Trophoblast cell (in vitro differentiated cells and primary cell): ENCODE results near the gene P2RX6.
"Not testable (repeated sequence)": the region's sequence is repeated elsewhere in the genome, so short reads cannot be mapped to it uniquely, and the experiment has no call there.

Source experiments
- DNase-seq, 2 donors: peaks; one replicate each; pipeline ENCODE4 v3.0.0-alpha.2; 2016
- H2AFZ ChIP-seq: 2 replicates; pipeline ENCODE4 v1.6.1; 2013; ENCODE audit warnings: low read length, moderate library complexity, mild to moderate bottlenecking; ENCODE audit not compliant: insufficient read depth, poor library complexity
- H2AK5ac ChIP-seq: 2 replicates; pipeline ENCODE4 v1.6.1; 2013; ENCODE audit warnings: mild to moderate bottlenecking, low read length
- H2BK120ac ChIP-seq: 2 replicates; pipeline ENCODE4 v1.6.1; 2013; ENCODE audit warnings: low read length, mild to moderate bottlenecking, moderate library complexity; ENCODE audit not compliant: insufficient read depth, poor library complexity
- H2BK12ac ChIP-seq: 2 replicates; pipeline ENCODE4 v1.6.1; 2013; ENCODE audit warnings: mild to moderate bottlenecking, low read length, moderate library complexity
- H2BK5ac ChIP-seq: 2 replicates; pipeline ENCODE4 v1.6.1; 2013; ENCODE audit warnings: low read length, low read depth, moderate library complexity, mild to moderate bottlenecking; ENCODE audit not compliant: poor library complexity
- H3K14ac ChIP-seq: 2 replicates; pipeline ENCODE4 v1.6.1; 2013; ENCODE audit warnings: mild to moderate bottlenecking, low read length
- H3K18ac ChIP-seq: 2 replicates; pipeline ENCODE4 v1.6.1; 2013; ENCODE audit warnings: mild to moderate bottlenecking, low read length
- H3K23ac ChIP-seq: 2 replicates; pipeline ENCODE4 v1.6.1; 2013; ENCODE audit warnings: low read length
- H3K27ac ChIP-seq: 2 replicates; pipeline ENCODE4 v1.5.1; 2013; ENCODE audit warnings: low read depth, mild to moderate bottlenecking, inconsistent platforms, low read length, moderate library complexity
- H3K27me3 ChIP-seq: 2 replicates; pipeline ENCODE4 v1.6.1; 2013; ENCODE audit warnings: inconsistent platforms, mild to moderate bottlenecking, low read length, moderate library complexity; ENCODE audit not compliant: insufficient read depth
- H3K36me3 ChIP-seq, 2 experiments: 1 replicate in 1 of 2; 2 replicates in 1 of 2; pipeline ENCODE4 v1.6.1; 2013; ENCODE audit warnings: low read length in 2 of 2, mild to moderate bottlenecking in 2 of 2, moderate library complexity in 1 of 2; ENCODE audit not compliant: insufficient read depth in 2 of 2, control insufficient read depth in 1 of 2
- H3K4ac ChIP-seq: 2 replicates; pipeline ENCODE4 v1.6.1; 2013; ENCODE audit warnings: low read depth, mild to moderate bottlenecking, low read length, moderate library complexity
- H3K4me1 ChIP-seq, 2 experiments: 1 replicate in 1 of 2; 2 replicates in 1 of 2; pipeline ENCODE4 v1.6.1; 2013; ENCODE audit warnings: low read length in 2 of 2, mild to moderate bottlenecking in 2 of 2, moderate library complexity in 1 of 2; ENCODE audit not compliant: insufficient read depth in 2 of 2, control insufficient read depth in 1 of 2
- H3K4me2 ChIP-seq: 2 replicates; pipeline ENCODE4 v1.6.1; 2013; ENCODE audit warnings: inconsistent platforms, mild to moderate bottlenecking, low read length, moderate library complexity
- H3K4me3 ChIP-seq: 2 replicates; pipeline ENCODE4 v1.5.1; 2013; ENCODE audit warnings: mild to moderate bottlenecking, low read depth, low read length, inconsistent platforms
- H3K79me1 ChIP-seq: one replicate; pipeline ENCODE4 v1.6.1; 2013; ENCODE audit warnings: low read length
- H3K79me2 ChIP-seq: 2 replicates; pipeline ENCODE4 v1.6.1; 2013; ENCODE audit warnings: low read length, mild to moderate bottlenecking; ENCODE audit not compliant: control insufficient read depth, insufficient read depth, poor library complexity
- H3K9ac ChIP-seq: 2 replicates; pipeline ENCODE4 v1.6.1; 2013; ENCODE audit warnings: mild to moderate bottlenecking, low read length
- H3K9me3 ChIP-seq: 2 replicates; pipeline ENCODE4 v1.6.1; 2013; ENCODE audit warnings: low read depth, mild to moderate bottlenecking, control low read depth, inconsistent platforms, low read length; ENCODE audit not compliant: insufficient read depth
- H4K12ac ChIP-seq: 2 replicates; pipeline ENCODE4 v1.6.1; 2013; ENCODE audit warnings: low read depth, mild to moderate bottlenecking, low read length, moderate library complexity
- H4K8ac ChIP-seq: 2 replicates; pipeline ENCODE4 v1.6.1; 2013; ENCODE audit warnings: low read depth, mild to moderate bottlenecking, low read length, moderate library complexity
- H4K91ac ChIP-seq: one replicate; pipeline ENCODE4 v1.6.1; 2013; ENCODE audit warnings: low read depth, mild to moderate bottlenecking, low read length, moderate library complexity
- WGBS: extraction: QIAGEN DNeasy Blood & Tissue Kit; methylation state at CpG from one replicate; pipeline ENCODE4 v1.1.7; 2013; ENCODE audit warnings: missing lambda C conversion rate; ENCODE audit not compliant: insufficient read length, insufficient coverage; ENCODE audit errors: extremely low coverage; 5-methylcytosine and 5-hydroxymethylcytosine counted together

P2RX6 gene

DNA sequence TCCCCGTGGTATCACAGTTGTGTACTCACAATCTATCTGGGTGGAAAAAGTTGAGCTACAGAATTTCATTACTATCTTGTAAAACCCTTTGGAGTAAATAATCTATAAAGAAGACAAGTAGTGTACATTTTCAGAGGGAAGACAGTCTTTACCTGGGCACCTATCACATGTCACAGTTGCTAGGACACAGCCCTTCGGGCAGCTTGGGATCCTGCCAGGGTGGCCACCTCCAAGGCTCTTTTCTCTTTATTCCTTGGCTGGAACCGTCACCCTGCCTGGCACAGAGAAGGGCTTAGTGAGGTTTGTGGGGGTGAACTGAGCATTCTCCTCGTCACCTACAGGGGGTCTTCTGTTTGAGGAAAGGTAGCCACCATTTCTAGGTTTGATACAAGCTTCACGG lies 54.4 kb downstream of the P2RX6 start:
- Histone ChIP-seq H2BK5ac (no peak overlapping the region), H2AFZ (no peak overlapping the region), H3K79me1 (no peaks in the 10 kb centered on the region), H3K18ac (no peak overlapping the region), H3K23ac (no peak overlapping the region), H3K27me3 (no peaks in the 10 kb centered on the region), H2AK5ac (no peak overlapping the region), H2BK12ac (no peak overlapping the region), H3K4me1 (no peaks in the 10 kb centered on the region), H3K14ac (no peak overlapping the region), H3K4ac (no peak overlapping the region), H4K8ac (no peak overlapping the region), H3K9ac (no peak overlapping the region), H3K36me3 (no peaks in the 10 kb centered on the region), H3K79me2 (no peaks in the 10 kb centered on the region), H3K9me3 (peaks cover 13% of the 10 kb centered on the region), H4K12ac (no peak overlapping the region), H2BK120ac (no peak overlapping the region), H3K4me3 (no peak overlapping the region), H3K4me2 (no peak overlapping the region), H3K27ac (no peak overlapping the region), H4K91ac (no peak overlapping the region)
- WGBS, result no CpG with 5 or more reads among the region's 5 CpGs
- no peak for DNase-seq

DNA sequence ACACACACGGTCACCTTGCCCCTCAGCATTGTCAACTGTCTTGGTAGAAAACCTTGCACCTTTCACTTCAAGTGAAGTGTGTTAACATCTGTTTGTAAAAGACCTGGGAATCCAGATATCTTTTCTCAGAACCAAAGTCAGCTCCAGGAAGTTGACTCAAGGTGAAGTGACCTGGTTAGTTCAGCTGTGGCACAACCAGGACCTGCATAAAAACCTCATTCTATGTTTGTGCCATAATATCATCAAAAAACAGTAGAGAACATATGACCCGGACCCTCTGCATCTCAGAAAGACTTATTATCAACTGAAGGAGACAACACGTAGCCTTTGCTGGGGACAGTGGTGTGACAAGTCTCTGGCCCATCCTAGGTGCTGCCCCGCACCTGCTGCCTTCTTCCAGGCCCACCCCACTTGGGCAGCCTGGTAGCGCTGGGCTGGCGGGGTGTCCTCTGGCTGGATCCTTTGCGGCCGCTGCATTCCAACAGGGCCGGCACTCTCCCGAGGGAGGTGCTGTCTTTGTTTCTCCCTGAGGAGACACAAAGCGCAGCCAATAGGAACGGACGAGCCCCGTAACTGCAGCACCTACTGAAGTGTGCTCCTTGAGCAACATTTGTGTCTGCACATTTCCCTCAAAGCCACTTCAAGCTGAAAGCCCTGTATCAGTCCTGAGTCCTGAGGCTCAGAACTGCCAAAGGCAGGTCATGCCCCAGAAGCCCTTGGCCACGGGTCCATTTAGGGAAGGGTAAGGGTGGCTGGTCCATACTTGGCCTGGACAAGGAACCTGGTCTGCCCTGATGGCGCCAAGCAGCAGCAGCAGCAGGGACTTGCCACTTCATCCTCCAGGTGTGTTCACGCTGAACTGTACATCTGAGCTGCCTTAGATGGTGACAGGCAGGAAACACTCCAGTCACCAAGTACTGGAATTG lies 56.0 kb downstream of the P2RX6 start:
- no peak overlapping the region for H3K23ac ChIP-seq
- no peaks in the 10 kb centered on the region for H3K79me1 ChIP-seq
- H3K18ac ChIP-seq, result no peak overlapping the region
- no peak overlapping the region for H4K8ac ChIP-seq
- DNase-seq, result no peak
- no peak overlapping the region for H3K14ac ChIP-seq
- no peaks in the 10 kb centered on the region for H3K79me2 ChIP-seq
- no peak overlapping the region for H3K27ac ChIP-seq
- no peaks in the 10 kb centered on the region for H3K27me3 ChIP-seq
- no peak overlapping the region for H2AK5ac ChIP-seq
- H4K91ac ChIP-seq, result no peak overlapping the region
- H2BK120ac ChIP-seq, result no peak overlapping the region
- H2BK5ac ChIP-seq, result no peak overlapping the region
- H3K9ac ChIP-seq, result no peak overlapping the region
- H2AFZ ChIP-seq, result no peak overlapping the region
- no CpG with 5 or more reads among the region's 17 CpGs for WGBS
- no peak overlapping the region for H3K4me3 ChIP-seq
- no peak overlapping the region for H2BK12ac ChIP-seq
- peaks cover 13% of the 10 kb centered on the region for H3K9me3 ChIP-seq
- no peak overlapping the region for H3K4me2 ChIP-seq
- no peaks in the 10 kb centered on the region for H3K36me3 ChIP-seq
- H3K4me1 ChIP-seq, result no peaks in the 10 kb centered on the region
- H4K12ac ChIP-seq, result no peak overlapping the region
- H3K4ac ChIP-seq, result no peak overlapping the region

DNA sequence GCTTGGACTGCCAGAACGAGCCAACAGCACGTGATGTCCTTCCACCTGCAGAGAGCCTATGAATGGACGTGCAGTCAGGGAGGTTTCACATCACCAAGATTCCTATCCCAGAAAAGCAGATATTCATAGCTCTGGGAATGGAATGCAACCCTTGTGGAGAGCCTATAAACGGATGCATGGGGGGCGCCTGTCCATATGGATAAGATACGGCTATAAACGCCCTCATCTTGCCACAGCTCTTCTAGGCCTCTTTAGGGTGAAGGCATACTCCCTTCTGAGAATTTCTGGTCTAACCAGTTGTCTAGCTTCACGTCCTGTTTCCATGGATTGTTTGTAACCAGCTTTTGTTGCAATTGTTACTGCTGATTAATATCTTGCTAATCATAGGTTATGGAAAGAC lies 56.8 kb downstream of the P2RX6 start:
- not testable (repeated sequence) for H3K4me3 ChIP-seq

DNA sequence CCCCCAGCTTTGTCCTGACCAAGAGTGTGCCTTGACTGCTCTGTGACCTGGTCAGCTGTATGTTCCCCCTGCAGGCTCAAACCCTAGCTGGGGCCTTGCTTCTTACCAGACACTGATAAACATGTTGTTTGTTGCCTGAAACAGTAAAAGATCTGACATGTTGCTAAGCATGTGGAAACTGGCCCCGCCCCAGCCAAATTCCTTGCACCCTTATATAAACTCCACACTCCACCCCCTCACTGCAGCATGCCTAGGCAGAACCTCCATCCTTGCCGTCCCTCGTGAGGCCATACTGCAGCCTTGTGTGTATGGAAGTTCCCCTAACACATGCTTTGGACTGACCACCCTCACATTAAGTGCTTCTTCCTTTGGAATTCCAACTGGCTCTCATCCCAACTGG lies 58.1 kb downstream of the P2RX6 start:
- H4K91ac ChIP-seq, result no peak overlapping the region
- no peak overlapping the region for H2BK5ac ChIP-seq
- H3K36me3 ChIP-seq, result no peaks in the 10 kb centered on the region
- no peak overlapping the region for H2BK120ac ChIP-seq
- no peak overlapping the region for H2BK12ac ChIP-seq
- no CpG with 5 or more reads among the region's 3 CpGs for WGBS
- no peaks in the 10 kb centered on the region for H3K79me1 ChIP-seq
- no peaks in the 10 kb centered on the region for H3K27me3 ChIP-seq
- H3K18ac ChIP-seq, result no peak overlapping the region
- no peak overlapping the region for H3K4ac ChIP-seq
- H3K4me2 ChIP-seq, result no peak overlapping the region
- no peak overlapping the region for H3K23ac ChIP-seq
- H3K14ac ChIP-seq, result no peak overlapping the region
- H2AK5ac ChIP-seq, result no peak overlapping the region
- no peak overlapping the region for H4K8ac ChIP-seq
- H3K9me3 ChIP-seq, result peaks cover 12% of the 10 kb centered on the region
- no peak overlapping the region for H3K27ac ChIP-seq
- no peaks in the 10 kb centered on the region for H3K4me1 ChIP-seq
- H4K12ac ChIP-seq, result no peak overlapping the region
- peak in 1 of 2 donors; percentile 52 for DNase-seq
- H2AFZ ChIP-seq, result no peak overlapping the region
- no peak overlapping the region for H3K4me3 ChIP-seq
- no peaks in the 10 kb centered on the region for H3K79me2 ChIP-seq
- no peak overlapping the region for H3K9ac ChIP-seq

More for the DNA sequence above, 56.8 kb downstream of the P2RX6 start:
- H3K9me3 ChIP-seq, result peaks cover 13% of the 10 kb centered on the region
- H2BK120ac ChIP-seq, H3K18ac ChIP-seq, H4K91ac ChIP-seq, H3K79me1 ChIP-seq, H2AK5ac ChIP-seq, H3K4me1 ChIP-seq, H3K23ac ChIP-seq, H3K27ac ChIP-seq, H4K12ac ChIP-seq, H4K8ac ChIP-seq, H3K9ac ChIP-seq, H3K14ac ChIP-seq, H2BK12ac ChIP-seq, H3K4me2 ChIP-seq, H3K4ac ChIP-seq, H3K79me2 ChIP-seq, H3K27me3 ChIP-seq, DNase-seq, H2AFZ ChIP-seq, H3K36me3 ChIP-seq, H2BK5ac ChIP-seq: not testable (repeated sequence)
- whole genome bisulfite sequencing, result no CpG with 5 or more reads among the region's 8 CpGs
